GM19372 (cell line): ENCODE data around the gene PIGR.

ENCODE experiments used
- ATAC-seq: cut with Tn5 transposase; IDR thresholded peaks from one replicate; pipeline ENCODE4 v1.9.1; 2021; ENCODE audit warnings: mild to moderate bottlenecking, low read depth, moderate library complexity; ENCODE audit not compliant: unreplicated experiment

PIGR gene

DNA sequence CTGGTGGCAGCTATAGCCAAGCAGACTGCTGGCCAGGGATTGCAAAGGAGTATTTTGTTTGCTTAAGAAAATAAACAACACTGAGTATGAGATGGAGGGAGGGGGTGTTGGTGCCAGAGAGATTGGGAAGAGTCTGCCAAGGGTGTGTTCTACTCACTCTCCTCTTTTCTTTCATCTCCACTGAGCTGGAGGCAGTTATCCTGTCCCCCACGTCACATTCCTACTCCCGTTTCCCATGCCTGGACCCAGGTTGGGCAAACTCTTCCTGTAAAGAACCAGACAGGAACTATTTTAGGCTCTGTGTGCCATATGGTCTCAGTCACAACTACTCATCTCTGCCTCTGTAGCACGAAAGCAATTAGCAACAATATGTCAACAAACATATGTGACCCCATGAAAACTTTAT is 50.4 kb downstream of the PIGR start:
- ATAC-seq = no peak

DNA sequence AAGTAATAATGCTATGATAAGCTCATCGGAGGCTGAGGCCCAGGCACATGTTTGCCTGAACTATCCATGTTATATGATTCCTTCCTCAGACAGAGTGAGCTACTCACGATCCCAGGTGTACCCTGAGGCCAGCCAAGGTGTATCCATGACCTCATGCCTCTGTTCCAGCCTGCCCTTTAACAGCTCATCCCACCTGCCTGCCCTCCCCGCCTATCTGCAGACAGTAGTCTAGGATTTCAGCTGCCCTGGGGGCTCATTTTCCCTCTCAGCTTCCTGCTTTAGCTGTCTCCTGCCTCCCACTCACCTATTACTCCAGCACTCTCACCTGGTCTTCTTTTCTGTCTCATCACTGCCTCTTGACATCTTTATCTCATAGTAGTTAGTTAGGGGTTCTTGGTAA is 50.9 kb downstream of the PIGR start:
- no peak for ATAC-seq

DNA sequence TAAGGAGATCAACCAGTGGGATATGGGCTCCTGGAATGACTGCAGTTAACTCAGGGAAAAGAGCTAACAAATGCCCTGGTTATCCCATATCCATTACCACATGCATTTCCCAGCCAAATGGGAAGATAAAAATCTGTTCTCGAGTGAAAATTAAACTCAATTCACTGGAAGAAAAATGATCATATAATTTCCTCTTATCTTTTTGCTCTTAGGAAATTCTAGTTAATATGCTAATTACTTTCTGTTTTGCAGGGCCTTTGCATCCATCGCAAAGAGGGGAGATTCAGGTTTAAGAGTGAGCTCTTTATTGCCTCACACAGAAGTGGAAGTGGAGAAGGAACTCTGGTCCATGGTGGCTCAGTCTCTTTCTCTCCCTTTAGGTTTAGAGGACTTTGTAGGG is 52.9 kb downstream of the PIGR start:
- ATAC-seq = no peak

DNA sequence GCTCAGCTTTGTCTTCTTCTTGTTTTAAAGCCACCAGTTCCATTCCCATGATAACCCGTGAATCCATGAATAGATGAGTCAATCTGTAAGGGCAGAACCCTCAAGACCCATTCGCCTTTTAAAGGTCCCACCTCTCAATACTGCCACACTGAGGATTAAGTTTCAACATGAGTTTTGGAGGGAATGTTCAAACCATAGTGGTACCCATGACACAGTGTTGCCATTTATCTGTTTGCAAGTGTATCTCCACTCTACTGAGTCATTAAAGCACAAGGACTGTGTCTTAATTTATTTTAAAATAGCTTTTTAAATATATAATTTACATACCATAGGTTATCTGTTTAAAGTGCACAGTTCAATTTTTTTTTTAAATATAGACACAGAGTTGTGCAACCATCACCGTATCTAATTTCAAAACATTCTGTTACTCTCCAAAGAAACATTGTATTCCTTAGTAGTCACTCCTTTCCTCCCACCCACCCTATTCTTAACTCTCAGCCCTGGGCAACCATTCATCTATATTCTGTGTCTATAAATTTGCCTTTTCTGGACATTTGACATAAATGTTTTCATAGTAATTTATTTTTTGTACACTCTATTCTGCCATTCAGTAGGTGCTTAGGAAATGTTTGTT is 53.8 kb downstream of the PIGR start:
- no peak for ATAC-seq

DNA sequence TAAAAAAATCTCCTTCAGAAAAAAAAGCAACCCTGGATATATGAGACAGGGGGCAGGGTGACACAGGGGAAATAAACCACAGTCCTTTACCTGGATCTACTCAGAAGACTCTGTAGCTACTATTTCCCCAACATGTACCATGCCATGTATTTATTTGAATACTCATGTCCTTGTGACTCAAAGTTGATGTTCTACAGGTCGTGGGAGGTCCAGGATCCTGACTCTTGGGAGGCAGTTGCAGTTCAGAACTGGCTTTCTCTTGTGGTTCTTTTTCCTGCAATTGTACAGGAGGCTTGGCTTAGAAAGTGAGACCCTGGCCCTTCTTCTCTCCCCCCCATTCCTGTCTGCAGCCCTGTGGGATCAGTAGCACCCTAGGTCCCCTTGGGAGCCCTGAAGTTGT is 54.9 kb downstream of the PIGR start:
- no peak for ATAC-seq

GRCh38 chr1:206890125-206891060 is 55.9 kb downstream of the PIGR start:
- no peak for ATAC-seq

DNA sequence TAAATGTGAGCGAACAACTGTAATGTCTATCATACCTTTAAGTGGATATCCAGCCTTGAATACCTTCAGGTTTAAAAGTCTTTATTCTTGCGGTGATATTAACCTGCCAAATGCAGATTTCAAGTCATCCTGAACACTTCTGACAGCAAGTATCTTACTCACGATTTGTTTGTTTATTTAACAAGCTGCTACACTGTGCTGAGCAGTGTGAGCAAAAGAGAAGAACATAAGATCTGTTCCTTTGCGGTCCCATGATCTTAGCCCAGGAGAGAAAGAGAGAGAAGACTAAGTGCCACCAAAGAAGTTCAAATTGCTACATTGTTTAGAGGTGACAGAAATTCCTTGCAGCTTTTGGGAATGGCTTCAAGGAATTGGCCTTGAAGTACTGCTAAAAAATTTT is 58.6 kb downstream of the PIGR start:
- no peak for ATAC-seq

- ATAC-seq = no peak
Measured at GRCh38 chr1:206886831-206887230, 59.4 kb downstream of the PIGR start.

- ATAC-seq = no peak
Measured at GRCh38 chr1:206885341-206886060, 60.8 kb downstream of the PIGR start.

DNA sequence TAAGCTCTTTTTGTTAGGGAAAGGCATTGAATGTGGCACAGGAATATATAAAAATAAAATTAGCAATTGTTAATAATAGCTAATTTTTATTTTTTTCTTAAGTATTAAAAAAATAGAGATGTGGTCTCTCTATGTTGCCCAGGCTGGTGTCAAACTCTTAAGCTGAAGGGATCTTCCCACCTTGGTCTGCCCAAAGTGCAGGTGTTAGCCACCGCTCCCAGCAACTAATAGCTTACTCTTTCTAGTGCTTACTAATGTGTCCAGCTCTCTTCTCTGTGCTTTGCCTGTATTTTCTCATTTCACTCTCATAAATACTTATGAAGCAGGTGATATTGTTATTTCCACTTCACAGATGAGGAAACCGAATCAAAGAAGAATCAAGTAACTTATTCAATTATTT is 62.4 kb downstream of the PIGR start:
- no peak for ATAC-seq

DNA sequence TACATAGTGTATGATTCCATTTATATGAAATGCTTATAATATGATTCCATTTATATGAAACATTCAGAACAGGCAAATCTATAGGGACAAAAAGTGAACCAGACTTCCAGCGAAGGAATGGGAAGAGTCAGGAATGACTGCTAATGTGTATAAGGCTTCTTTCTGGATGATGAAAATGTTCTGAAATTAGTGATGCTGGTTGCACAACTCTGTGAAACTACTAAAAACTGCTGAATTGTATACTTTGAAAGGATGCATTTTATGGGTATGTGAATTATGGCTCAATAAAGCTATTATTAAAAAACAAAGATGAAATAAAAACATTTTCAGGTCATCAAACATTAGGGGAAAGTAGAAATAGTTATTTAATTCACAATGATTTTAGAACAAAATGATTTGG is 63.1 kb downstream of the PIGR start:
- ATAC-seq = no peak

DNA sequence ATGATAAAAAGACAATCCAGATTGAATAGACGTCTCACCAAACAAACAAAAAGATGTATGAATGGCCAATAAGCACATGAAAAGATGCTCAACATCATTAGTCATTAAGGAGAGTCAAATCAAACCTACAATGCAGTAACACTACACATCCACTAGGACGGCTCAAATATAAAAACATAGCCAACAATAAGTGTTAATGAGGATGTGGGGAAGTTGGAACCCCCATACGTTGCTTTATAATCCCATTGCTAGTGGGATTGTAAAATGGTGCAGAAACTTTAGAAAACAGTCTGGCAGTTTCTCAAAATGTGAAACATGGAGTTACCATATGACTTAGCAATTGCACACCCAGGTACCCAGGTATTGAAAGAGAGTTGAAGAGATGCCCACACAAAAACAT is 63.7 kb downstream of the PIGR start:
- ATAC-seq = no peak

GRCh38 chr1:206880314-206880713 is 66.0 kb downstream of the PIGR start:
- no peak for ATAC-seq
